T-helper 2 cell treated with Interferon-gamma antibody and Interleukin-4, amounts not matched to agents 100 ng/mL and 5 ng/mL, for 36 hours (primary cell): ENCODE data around the gene ZSWIM8. TPM values are rescaled to one million over a fixed set of nuclear protein-coding genes. Genes with fewer than 3 reads are reported as not detected.
"Not testable (repeated sequence)": the region's sequence is repeated elsewhere in the genome, so short reads cannot be mapped to it uniquely, and the experiment has no call there.

Experiments
- intact Hi-C: fragments of 100-400 bp; cut with micrococcal nuclease; formaldehyde crosslinking; loops from one replicate; pipeline ENCODE4 v1.15.1; 2023
- total RNA-seq: library from RNA; stranded (reverse); gene quantifications from 2 replicates; pipeline ENCODE4 v1.2.3, GENCODE V29; 2022

Gene ZSWIM8, protein sequence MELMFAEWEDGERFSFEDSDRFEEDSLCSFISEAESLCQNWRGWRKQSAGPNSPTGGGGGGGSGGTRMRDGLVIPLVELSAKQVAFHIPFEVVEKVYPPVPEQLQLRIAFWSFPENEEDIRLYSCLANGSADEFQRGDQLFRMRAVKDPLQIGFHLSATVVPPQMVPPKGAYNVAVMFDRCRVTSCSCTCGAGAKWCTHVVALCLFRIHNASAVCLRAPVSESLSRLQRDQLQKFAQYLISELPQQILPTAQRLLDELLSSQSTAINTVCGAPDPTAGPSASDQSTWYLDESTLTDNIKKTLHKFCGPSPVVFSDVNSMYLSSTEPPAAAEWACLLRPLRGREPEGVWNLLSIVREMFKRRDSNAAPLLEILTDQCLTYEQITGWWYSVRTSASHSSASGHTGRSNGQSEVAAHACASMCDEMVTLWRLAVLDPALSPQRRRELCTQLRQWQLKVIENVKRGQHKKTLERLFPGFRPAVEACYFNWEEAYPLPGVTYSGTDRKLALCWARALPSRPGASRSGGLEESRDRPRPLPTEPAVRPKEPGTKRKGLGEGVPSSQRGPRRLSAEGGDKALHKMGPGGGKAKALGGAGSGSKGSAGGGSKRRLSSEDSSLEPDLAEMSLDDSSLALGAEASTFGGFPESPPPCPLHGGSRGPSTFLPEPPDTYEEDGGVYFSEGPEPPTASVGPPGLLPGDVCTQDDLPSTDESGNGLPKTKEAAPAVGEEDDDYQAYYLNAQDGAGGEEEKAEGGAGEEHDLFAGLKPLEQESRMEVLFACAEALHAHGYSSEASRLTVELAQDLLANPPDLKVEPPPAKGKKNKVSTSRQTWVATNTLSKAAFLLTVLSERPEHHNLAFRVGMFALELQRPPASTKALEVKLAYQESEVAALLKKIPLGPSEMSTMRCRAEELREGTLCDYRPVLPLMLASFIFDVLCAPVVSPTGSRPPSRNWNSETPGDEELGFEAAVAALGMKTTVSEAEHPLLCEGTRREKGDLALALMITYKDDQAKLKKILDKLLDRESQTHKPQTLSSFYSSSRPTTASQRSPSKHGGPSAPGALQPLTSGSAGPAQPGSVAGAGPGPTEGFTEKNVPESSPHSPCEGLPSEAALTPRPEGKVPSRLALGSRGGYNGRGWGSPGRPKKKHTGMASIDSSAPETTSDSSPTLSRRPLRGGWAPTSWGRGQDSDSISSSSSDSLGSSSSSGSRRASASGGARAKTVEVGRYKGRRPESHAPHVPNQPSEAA (N-terminal part only)
- 57.9 and 60.6 TPM in 2 replicates for total RNA-seq

DNA sequence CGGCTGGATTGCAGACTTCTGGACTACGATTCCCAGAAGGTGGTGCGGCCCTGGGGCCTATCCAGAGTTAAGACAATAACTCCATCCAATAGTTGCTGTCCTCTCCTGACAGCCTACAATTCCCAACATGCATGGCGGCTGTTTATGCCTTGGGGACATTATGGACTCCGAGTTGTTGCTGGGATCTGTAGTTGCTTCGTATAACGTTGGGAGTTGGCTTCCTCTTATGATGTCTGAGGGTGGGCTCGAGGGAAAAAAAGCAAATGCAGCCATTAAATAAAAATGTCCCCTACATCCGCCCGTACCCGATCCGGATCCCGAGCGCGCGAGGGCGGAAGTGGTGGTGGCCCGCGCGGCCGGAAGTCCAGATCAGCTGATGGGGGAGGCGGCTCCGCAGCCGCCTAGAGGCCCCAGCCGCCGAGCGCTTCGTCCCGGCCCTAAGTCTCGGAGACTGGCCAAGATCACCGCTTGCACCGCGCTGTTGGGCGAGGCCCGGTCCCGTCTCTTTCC lies at the start of gene ZSWIM8:
ZSWIM8 (plus strand) TSS at position 396 of the 510 bp plus-strand sequence. CDS start 273 bp downstream, outside the sequence.
- intact Hi-C loops, result loop anchor here (1.0 kb wide), 3 partner anchors 13 to 41 kb away; partner anchors contain the start of genes NDST2 and SEC24C

DNA sequence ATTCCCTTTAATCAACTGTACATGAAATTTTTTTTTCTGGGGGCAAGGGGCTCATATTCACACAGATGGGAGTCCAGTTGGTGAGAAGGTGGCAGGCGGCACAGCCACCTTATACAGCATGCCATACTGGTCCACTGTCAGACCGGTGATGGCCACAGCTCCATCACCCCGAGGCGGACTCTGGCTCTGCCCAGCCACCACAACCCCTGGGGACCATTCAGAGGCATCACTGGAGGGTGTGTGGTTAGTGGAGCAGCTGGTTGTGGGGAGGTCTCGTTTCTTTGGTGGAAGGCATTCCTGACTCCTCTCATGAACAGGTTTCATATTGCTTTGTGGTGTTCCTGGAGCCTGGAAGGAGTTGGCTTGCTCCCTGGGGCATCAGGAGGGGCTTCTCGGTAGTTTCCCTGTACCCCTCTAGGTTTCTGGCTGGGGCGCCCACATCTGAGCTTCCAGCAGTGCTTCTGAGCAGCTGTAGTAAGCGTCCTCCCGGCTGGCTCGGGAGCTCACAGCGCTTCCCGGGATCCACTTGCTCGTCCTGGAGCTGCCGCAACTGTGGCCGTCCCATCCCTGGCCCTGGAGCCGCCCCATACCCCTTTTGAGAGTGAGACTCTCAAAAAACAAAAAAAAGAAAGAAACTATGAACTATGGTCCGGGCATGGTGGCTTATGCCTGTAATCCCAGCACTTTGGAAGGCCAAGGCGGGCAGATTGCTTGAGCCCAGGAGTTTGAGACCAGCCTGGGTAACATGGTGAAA lies 44.7 kb upstream of the ZSWIM8 start:
- intact Hi-C loops, result not testable (repeated sequence)

DNA sequence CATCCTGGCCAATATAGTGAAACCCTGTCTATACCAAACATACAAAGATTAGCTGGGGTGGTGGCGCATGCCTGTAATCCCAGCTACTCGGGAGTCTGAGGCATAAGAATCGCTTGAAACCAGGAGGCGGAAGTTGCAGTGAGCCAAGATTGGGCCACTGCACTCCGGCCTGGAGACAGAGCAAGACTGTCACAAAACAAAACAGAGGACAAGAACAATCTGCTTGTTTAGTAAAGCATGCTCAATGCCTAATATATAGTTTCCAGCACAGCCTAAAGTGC lies 43.0 kb upstream of the ZSWIM8 start:
- intact Hi-C loops, result no loop called here

DNA sequence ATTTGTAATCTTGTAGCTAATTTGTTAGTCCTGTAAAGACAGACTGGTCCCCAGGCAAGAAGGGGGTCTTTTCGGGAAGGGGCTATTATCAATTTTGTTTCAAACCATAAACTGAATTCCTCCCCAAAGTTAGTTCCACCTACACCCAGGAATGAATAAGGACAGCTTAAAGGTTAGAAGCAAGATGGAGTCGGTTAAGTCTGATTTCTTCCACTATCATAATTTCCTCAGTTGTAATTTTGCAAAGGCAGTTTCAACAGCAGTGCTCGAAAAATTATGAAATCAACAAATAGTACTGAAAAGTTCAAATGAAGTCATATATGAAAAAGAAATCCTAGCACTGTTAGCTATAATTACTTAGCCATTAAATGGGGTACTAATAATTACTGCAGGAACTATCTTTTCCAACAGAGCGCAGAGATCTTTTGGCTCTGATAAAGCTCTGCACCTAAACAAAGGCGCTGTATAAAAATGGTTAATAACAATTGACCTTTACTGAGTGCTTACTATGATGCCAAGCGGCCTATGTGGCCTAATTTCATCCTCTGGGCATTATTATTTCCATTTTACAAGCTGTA lies 42.0 kb upstream of the ZSWIM8 start:
- intact Hi-C loops, result no loop called here

DNA sequence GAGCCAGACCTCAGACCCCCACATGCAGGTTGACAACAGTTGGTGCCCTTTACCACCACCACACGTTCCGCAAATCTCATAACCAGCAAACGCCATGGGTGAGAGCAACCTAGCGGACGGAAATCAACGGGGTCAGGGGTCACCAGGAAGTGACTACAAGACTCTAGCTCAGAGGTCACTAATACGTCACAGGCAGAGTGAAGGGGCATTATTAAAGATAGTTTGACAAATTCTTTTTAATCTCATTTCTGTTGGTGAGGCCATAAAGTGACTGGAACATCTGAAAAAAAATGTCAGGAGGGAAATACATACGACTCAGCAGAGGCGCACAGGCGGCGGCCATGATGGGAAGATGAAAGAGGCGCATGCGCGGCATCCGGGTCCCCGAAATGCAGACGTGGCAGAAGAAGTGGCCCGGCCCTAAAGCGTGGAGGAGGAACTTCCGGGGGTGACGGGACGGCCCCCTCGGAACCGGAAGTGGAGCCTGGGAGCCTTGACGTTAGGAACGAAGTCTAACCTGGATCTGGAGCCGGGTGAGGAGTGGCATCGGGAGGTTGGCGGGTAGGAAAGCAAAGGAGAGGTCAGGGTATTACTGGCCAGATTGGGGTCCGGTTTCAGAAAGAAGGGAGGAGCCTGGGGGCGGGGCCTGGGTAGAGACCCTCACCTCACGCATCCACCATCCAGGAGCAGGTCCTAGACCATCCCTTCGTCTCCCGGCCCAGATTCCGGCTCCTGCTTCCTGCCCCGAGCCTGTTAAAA lies 41.3 kb upstream of the ZSWIM8 start, which contains the start of gene SEC24C:
SEC24C (plus strand) TSS at position 468 of the 759 bp plus-strand sequence. CDS start 2,461 bp downstream, outside the sequence.
- intact Hi-C loops, result loop anchor here (1.0 kb wide), 7 partner anchors 14 to 492 kb away; partner anchors contain the start of genes MRPS16, NDST2 and ZSWIM8

DNA sequence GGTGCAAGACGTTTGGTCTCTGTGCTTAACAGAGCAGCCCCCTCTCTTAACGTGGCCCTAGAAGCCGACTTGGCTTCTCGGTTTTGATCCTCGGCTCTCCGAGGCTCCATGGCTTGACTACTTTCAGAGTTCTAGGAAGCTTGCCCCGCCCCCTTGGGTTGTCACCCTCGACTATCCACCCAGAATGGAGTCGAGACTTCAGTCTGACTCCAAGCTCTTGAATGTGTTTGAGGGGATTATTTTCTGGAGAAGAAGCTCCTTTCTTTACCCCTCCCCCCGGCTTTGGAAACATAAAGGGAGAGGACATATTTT lies 40.8 kb upstream of the ZSWIM8 start:
- intact Hi-C loops, result loop anchor here (1.0 kb wide), 7 partner anchors 14 to 492 kb away; partner anchors contain the start of genes MRPS16, NDST2 and ZSWIM8

DNA sequence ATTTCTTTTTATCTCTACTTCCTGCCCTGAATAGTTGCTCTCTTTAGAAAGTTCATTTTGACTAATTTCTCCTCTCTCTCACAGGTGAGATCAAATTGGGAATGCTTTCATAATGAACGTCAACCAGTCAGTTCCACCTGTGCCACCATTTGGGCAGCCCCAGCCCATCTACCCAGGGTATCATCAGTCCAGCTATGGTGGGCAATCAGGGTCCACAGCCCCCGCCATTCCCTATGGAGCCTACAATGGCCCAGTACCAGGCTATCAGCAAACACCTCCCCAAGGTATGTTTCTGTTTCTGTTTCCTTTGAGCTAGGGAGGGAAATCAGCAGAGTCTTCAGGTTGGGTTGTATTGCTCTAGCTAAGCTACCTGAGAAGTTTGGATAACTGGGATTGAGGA lies 38.7 kb upstream of the ZSWIM8 start:
- intact Hi-C loops, result no loop called here

DNA sequence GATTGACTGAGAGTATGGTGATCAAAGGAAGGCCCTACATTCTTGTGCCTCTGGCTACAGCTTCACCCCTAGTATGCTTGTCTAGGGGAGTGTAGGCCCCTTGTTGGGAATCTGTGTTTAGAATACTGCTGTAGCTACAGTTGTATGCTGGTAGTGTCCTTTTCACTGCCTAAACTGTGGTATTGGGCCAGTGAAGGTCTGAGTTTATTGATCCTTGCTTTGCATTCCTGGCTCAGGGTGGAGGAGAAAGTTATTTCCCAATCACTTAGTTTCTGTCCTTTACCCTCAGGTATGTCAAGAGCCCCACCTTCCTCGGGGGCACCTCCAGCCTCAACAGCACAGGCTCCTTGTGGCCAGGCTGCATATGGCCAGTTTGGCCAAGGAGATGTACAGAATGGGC lies 34.6 kb upstream of the ZSWIM8 start:
- intact Hi-C loops, result no loop called here

DNA sequence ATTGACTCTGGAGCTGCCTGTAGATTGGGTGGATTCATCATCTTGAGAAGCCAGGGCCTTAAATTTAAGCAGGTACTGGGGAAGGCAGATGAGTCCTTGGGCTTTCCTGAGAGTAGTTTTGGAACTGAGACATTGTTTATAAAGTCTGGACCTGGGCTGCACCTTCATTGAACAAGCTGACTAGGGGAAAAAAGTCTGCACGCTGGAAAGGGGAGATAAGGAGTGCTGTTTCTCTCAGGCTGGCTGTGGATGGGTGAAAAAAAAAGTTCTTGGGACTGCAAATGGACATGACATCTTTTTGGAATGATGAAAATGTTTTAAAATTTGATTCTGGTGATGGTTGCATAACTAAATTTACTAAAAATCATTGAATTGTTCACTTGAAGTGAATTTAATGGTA lies 29.2 kb upstream of the ZSWIM8 start:
- intact Hi-C loops, result no loop called here

DNA sequence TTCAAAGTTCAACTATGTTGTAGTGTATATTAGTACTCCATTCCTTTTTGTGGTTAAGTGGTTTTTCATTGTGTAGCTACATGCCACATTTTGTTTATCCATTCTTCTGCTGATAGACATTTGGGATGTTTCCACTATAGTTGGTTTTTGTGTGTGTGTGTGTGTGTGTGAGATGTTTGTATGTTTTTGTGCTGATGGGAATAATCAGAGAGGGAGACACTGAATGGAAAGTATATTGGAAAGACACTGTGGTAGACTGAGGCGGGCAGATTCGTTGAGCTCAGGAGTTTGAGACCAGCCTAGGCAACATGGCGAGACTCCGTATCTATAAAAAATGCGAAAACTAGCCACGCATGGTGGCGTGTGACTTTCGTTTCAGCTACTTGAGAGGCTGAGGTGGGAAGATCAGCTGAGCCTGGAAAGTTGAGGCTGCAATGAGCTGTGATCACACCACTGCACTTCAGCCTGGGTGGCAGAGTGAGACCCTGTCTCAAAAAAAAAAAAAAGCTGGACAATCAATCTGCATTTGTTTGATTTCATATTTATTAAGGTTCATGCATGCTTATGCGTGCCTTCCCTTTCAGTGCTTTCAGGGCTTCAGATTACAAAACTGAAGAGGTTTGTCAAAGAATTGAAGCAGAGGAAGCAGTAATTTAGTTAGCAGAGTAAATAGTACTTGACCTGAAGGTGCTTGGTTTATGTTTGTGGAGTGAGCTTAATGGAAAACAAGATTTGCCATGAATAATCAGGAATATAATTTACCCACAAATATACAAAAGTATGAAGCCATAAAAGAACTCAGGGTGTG lies 26.5 kb upstream of the ZSWIM8 start:
- intact Hi-C loops, result no loop called here

DNA sequence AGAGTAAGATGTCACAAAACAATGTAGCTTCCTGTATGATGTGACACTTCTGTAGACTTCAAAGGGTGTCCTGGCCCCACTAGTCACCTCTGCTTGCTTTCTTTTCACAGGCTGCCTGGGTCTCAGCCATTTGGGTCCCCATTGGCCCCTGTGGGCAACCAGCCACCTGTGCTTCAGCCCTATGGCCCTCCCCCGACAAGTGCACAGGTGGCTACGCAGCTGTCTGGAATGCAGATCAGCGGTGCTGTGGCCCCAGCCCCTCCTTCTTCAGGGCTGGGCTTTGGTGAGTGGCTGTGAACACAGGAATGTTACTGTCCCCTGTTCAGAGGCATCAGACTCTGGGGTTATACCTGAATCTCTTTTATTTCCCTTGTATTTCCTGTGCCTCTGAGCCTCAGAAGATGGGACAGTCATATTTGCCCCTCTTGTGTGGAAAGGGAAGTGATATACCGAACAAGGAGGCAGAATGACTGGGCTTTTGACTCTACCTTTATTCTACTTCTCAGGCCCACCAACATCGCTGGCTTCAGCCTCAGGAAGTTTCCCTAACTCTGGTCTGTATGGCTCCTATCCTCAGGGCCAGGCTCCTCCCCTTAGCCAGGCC lies 25.8 kb upstream of the ZSWIM8 start:
- intact Hi-C loops, result no loop called here

DNA sequence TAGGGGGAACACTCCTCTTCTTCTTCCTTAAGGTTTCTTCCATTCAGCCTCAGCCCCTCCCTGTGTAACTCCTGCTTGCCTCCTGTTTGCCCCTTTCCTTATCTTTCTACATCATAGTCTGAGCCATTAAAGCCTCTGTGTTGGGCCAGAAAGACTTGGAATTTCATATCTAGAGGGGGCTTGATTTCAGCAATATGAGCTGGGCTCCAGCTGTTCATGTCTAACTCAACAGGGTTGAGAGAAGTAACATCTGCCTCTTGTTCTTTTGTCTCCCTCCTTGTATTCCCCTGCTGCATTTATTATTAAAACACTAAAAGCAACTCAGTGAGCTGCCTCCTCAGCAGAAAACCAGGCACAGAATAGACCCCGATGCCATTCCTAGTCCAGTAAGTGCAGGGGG lies 23.6 kb upstream of the ZSWIM8 start:
- intact Hi-C loops, result no loop called here

DNA sequence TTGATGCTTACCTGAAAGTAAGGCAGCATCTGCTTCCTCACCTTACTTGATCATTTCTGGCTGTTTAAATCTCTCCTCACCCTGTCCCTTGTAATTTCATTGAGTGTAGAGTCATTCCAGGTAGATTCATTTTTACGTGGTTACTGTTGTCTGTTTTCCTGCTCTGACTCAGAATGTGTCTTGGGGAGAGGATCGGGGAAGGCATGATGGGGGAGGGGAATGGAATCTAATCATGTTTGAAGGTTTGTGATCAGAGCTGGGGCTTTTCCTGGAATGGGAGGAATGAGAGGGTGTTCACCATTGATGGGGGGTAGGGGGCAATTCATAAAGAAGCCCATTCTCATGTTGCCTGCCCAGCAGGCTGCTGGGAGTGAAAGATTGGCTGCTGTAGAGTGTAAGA lies 22.5 kb upstream of the ZSWIM8 start:
- intact Hi-C loops, result no loop called here

DNA sequence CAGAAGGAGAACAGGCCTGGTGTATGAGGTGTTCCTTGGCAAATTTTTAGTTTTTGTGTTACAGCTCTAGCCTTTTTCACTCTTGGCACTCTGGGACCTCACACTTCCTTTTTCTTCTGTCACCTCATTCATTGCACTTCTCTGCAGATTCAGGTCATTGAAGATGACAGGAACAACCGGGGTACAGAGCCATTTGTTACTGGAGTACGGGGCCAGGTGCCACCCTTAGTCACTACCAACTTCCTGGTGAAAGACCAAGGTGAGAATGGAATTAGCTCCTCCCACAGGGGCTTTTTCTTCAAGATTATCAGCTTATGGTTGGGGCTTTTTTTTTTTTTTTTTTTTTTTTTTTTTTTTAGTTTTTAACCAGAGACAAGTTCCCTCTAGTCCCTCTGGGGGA lies 22.1 kb upstream of the ZSWIM8 start:
- intact Hi-C loops, result no loop called here

DNA sequence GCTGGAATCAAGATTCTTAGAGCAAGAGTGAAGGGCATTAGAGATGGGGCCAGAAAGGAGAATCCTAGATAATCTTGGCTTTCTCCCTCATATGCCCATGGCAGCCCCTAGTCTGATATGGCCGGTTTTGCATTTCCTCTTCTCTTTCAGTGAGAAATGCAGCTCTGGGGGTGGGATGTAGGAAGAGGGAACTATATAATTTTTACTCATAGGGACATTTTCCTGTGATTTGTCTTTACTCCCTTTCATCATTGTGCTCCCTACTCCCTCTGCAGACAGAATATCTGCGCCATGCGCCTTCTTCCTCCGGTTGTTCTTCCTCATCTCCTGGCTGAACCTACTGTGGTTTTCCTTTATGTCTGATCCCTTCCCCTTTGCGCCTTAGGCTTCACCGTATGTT lies 20.3 kb upstream of the ZSWIM8 start:
- intact Hi-C loops, result no loop called here

DNA sequence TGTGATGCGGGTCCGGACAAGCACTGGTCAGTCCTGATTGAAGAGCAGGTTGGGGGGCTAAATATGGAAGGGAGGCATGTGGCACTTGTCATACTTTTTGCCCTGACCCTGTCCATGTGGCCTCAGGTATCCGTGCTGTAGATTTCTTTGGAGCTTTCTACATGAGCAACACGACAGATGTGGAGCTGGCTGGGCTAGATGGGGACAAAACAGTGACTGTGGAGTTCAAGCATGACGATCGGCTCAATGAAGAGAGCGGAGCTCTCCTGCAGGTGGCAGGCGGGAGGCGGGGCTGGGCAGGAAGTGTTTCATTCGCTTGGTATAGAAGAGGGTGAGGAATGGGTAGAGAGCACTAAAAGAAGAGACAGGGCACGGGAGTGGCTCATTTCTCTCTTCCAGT lies 16.5 kb upstream of the ZSWIM8 start:
- intact Hi-C loops, result no loop called here

DNA sequence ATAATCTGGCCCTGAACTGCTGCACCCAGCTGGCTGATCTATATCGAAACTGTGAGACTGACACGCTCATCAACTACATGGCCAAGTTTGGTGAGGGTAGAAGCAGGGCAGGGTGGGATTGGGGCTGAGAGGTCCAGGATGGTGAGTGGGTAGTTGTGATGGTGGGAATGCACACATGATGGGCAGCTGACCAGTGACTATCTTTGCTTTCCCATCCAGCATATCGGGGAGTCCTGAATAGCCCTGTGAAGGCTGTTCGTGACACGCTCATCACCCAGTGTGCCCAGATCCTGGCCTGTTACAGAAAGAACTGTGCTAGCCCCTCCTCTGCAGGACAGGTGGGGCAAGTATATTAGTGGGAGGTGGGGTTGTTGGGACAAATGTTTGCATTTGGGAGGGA lies 16.0 kb upstream of the ZSWIM8 start:
- intact Hi-C loops, result no loop called here

DNA sequence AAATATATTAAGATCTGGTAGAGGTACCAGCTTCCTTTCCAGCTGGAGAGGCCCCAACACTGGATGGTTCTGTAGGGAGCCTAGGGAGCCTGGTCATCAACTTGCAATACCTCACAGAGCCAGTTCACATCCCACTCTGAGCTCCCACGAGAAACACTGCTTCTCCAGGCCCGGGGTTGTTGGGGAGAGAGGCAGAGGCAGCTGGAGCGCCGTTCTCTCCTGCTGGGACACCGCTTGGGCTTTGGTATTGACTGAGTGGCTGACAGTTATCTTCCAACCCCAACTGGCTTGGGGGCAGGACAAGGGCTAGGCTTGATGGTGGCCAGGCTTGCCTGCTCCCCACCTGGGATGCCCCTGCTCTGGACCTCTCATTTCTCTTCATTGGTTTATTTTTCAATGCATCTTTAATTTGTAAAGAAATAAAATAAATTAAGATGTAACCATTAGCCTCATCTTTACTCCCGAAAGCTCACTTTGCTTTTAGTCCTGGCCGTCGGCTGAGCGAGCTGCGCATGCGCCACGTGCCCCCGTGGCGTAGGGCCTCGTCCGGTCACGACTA lies 13.6 kb upstream of the ZSWIM8 start:
- intact Hi-C loops, result loop anchor here (1.0 to 5.0 kb wide), 7 partner anchors 10 to 520 kb away; partner anchors contain the start of genes MRPS16, NDST2, SEC24C and ZSWIM8
